SK-N-MC (cell line): ENCODE measurements around the gene ELP2.

ENCODE experiments used
- EZH2 ChIP-seq: fragments of 200-600 bp; sonication (generic); IDR thresholded peaks from one replicate; pipeline ENCODE4 v1.6.1; 2017; ENCODE audit warnings: antibody characterized with exemption
- POLR2AphosphoS5 ChIP-seq: IDR thresholded peaks from 2 replicates; pipeline ENCODE4 v1.6.1; 2012; ENCODE audit warnings: mild to moderate bottlenecking, low read depth, low read length, borderline replicate concordance

- no peak for TF ChIP-seq EZH2
- TF ChIP-seq POLR2AphosphoS5 = no peak
Observed at GRCh38 chr18:36207303-36207702, 77.6 kb downstream of the ELP2 start.
